ENCODE results near the gene TPO.
"Not testable (repeated sequence)": the region's sequence is repeated elsewhere in the genome, so short reads cannot be mapped to it uniquely, and the experiment has no call there.

TPO gene

GRCh38 chr2:1405124-1405523 is 8.1 kb upstream of the TPO start:
- no peak for DNase-seq (ENCODE audit: low read depth in 2 of 2)

- DNase-seq (ENCODE audit: low read depth in 2 of 2), result no peak
These were observed 7.3 kb upstream of the TPO start for GRCh38 chr2:1405967-1406366.

- no peak for DNase-seq (ENCODE audit: low read depth in 2 of 2)
These were observed 6.8 kb upstream of the TPO start for GRCh38 chr2:1406434-1406833.

GRCh38 chr2:1407950-1408675 is 5.2 kb upstream of the TPO start:
- DNase-seq (ENCODE audit: low read depth in 2 of 2), result no peak

GRCh38 chr2:1414121-1414520 is 858 bp downstream of the TPO start:
- no peak for DNase-seq (ENCODE audit: low read depth in 2 of 2)

- DNase-seq (ENCODE audit: low read depth in 2 of 2), result not testable (repeated sequence)
These were observed 1.6 kb downstream of the TPO start for GRCh38 chr2:1414901-1415300.

- DNase-seq (ENCODE audit: low read depth in 2 of 2), result no peak
These were observed 2.2 kb downstream of the TPO start for GRCh38 chr2:1415501-1415900.

GRCh38 chr2:1418566-1418965 is 5.3 kb downstream of the TPO start:
- no peak for DNase-seq (ENCODE audit: low read depth in 2 of 2)

- no peak for DNase-seq (ENCODE audit: low read depth in 2 of 2)
These were observed 7.7 kb downstream of the TPO start for GRCh38 chr2:1420746-1421480.

GRCh38 chr2:1421731-1422130 is 8.5 kb downstream of the TPO start:
- DNase-seq (ENCODE audit: low read depth in 2 of 2), result no peak

- no peak for DNase-seq (ENCODE audit: low read depth in 2 of 2)
These were observed 8.9 kb downstream of the TPO start for GRCh38 chr2:1422131-1422530.

GRCh38 chr2:1422716-1423285 is 9.5 kb downstream of the TPO start:
- DNase-seq (ENCODE audit: low read depth in 2 of 2), result no peak

- DNase-seq (ENCODE audit: low read depth in 2 of 2), result no peak
These were observed 13.8 kb downstream of the TPO start for GRCh38 chr2:1427086-1427485.

- DNase-seq (ENCODE audit: low read depth in 2 of 2), result no peak
These were observed 16.6 kb downstream of the TPO start for GRCh38 chr2:1429895-1430294.

GRCh38 chr2:1430491-1430890 is 17.2 kb downstream of the TPO start:
- DNase-seq (ENCODE audit: low read depth in 2 of 2), result no peak

GRCh38 chr2:1431886-1432400 is 18.7 kb downstream of the TPO start:
- DNase-seq (ENCODE audit: low read depth in 2 of 2), result no peak

- no peak for DNase-seq (ENCODE audit: low read depth in 2 of 2)
These were observed 19.5 kb downstream of the TPO start for GRCh38 chr2:1432726-1433125.

GRCh38 chr2:1436369-1436768 is 23.1 kb downstream of the TPO start:
- no peak for DNase-seq (ENCODE audit: low read depth in 2 of 2)

- no peak for DNase-seq (ENCODE audit: low read depth in 2 of 2)
These were observed 23.8 kb downstream of the TPO start for GRCh38 chr2:1437101-1437500.

- DNase-seq (ENCODE audit: low read depth in 2 of 2), result no peak
These were observed 24.3 kb downstream of the TPO start for GRCh38 chr2:1437537-1437936.

GRCh38 chr2:1438972-1439371 is 25.7 kb downstream of the TPO start:
- DNase-seq (ENCODE audit: low read depth in 2 of 2), result no peak

GRCh38 chr2:1440581-1440980 is 27.3 kb downstream of the TPO start:
- no peak for DNase-seq (ENCODE audit: low read depth in 2 of 2)

GRCh38 chr2:1446301-1446700 is 33.0 kb downstream of the TPO start:
- DNase-seq (ENCODE audit: low read depth in 2 of 2), result no peak
